Measurements from ENCODE around the gene ADK. TPM values are rescaled to one million over a fixed set of nuclear protein-coding genes. Genes with fewer than 3 reads are reported as not detected.

The ADK gene
- total RNA-seq, 1 donor from 2014 or later = 62.0 TPM

DNA sequence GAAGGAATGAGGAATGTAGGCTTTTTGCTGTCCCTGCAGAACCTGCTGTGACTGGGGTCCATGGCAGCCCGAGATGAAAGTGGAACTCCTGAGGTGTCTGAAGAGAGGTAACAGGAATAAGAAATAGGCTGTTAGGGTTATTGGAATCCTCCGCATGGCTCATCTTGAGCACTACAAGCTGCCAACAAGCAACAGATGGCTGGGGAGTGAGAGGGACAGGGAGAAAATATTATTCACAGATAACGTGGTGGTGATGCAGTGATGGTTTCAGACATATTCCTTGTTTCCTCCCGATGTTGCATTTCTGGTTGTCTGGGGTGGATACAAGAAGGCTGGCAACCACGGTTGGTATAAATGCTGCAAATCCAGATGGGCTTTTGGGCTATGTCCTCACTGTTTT is 46.5 kb upstream of the ADK start:
- H3K4me1 ChIP-seq (ENCODE audit: insufficient read depth, low read length) = no peaks in the 10 kb centered on the region
- no peak overlapping the region for H3K4me2 ChIP-seq (ENCODE audit: low read length)
- H3K27me3 ChIP-seq (ENCODE audit: insufficient read depth, low read length) = no peaks in the 10 kb centered on the region
- peaks cover 2% of the 10 kb centered on the region for H3K27me3 Mint-ChIP-seq (ENCODE audit: low read depth, unreplicated experiment)
- no peak overlapping the region for H2AFZ ChIP-seq (ENCODE audit: low read depth, low read length)
- H3K36me3 Mint-ChIP-seq (ENCODE audit: low read depth, unreplicated experiment) = peaks cover 34% of the 10 kb centered on the region
- H3K27ac Mint-ChIP-seq (ENCODE audit: unreplicated experiment) = peak overlapping the region; percentile 63
- no peak for DNase-seq (ENCODE audit: low read depth)
- H3K9me3 Mint-ChIP-seq (ENCODE audit: unreplicated experiment) = no peaks in the 10 kb centered on the region
- H3K79me2 ChIP-seq (ENCODE audit: insufficient read depth, low read length) = peaks cover 59% of the 10 kb centered on the region
- H4K20me1 ChIP-seq (ENCODE audit: insufficient read depth, low read length) = peaks cover 80% of the 10 kb centered on the region
- H3K36me3 ChIP-seq (ENCODE audit: insufficient read depth, low read length) = peaks cover 75% of the 10 kb centered on the region
- no peak for FAIRE-seq
- H3K9me3 ChIP-seq (ENCODE audit: insufficient read depth, low read depth, low read length) = no peaks in the 10 kb centered on the region
- no peak for TF ChIP-seq EZH2 (IDR thresholded peaks at IDR 0.05; ENCODE audit: insufficient read depth, low read length)
- TF ChIP-seq, protein P1, sequence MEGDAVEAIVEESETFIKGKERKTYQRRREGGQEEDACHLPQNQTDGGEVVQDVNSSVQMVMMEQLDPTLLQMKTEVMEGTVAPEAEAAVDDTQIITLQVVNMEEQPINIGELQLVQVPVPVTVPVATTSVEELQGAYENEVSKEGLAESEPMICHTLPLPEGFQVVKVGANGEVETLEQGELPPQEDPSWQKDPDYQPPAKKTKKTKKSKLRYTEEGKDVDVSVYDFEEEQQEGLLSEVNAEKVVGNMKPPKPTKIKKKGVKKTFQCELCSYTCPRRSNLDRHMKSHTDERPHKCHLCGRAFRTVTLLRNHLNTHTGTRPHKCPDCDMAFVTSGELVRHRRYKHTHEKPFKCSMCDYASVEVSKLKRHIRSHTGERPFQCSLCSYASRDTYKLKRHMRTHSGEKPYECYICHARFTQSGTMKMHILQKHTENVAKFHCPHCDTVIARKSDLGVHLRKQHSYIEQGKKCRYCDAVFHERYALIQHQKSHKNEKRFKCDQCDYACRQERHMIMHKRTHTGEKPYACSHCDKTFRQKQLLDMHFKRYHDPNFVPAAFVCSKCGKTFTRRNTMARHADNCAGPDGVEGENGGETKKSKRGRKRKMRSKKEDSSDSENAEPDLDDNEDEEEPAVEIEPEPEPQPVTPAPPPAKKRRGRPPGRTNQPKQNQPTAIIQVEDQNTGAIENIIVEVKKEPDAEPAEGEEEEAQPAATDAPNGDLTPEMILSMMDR (IDR thresholded peaks at IDR 0.05; ENCODE audit: insufficient read depth, low read depth, low read length) = no peak
- H3K27ac ChIP-seq (ENCODE audit: low read depth, low read length) = no peak overlapping the region
- no peak overlapping the region for H3K4me3 ChIP-seq (ENCODE audit: insufficient read depth, low read depth, low read length)
- H3K4me1 Mint-ChIP-seq (ENCODE audit: low read depth, unreplicated experiment) = peaks cover 13% of the 10 kb centered on the region
- no peak overlapping the region for H3K9ac ChIP-seq (ENCODE audit: low read length)
- H3K4me3 Mint-ChIP-seq (ENCODE audit: unreplicated experiment) = no peak overlapping the region

DNA sequence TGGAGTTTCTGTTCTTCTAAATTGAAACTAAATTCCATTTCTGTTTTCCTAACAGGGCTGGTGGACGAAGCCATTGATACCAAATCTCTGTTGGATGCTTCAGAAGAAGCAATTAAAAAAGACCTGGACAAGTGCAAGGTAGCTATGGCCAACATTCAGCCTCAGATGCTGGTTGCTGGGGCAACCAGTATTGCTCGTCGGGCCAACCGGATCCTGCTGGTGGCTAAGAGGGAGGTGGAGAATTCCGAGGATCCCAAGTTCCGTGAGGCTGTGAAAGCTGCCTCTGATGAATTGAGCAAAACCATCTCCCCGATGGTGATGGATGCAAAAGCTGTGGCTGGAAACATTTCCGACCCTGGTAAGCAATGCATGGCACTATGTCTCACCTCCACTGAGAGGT is 46.0 kb upstream of the ADK start:
- H3K36me3 ChIP-seq (ENCODE audit: insufficient read depth, low read length) = peaks cover 75% of the 10 kb centered on the region
- H3K9me3 ChIP-seq (ENCODE audit: insufficient read depth, low read depth, low read length) = no peaks in the 10 kb centered on the region
- Mint-ChIP-seq H3K36me3 (ENCODE audit: low read depth, unreplicated experiment) (peaks cover 34% of the 10 kb centered on the region), H3K4me1 (ENCODE audit: low read depth, unreplicated experiment) (peaks cover 9% of the 10 kb centered on the region), H3K27me3 (ENCODE audit: low read depth, unreplicated experiment) (peaks cover 2% of the 10 kb centered on the region), H3K27ac (ENCODE audit: unreplicated experiment) (no peak overlapping the region), H3K4me3 (ENCODE audit: unreplicated experiment) (peak overlapping the region; percentile 42), H3K9me3 (ENCODE audit: unreplicated experiment) (no peaks in the 10 kb centered on the region)
- H3K27me3 ChIP-seq (ENCODE audit: insufficient read depth, low read length) = no peaks in the 10 kb centered on the region
- H3K4me3 ChIP-seq (ENCODE audit: insufficient read depth, low read depth, low read length) = no peak overlapping the region
- no peak for TF ChIP-seq EZH2 (IDR thresholded peaks at IDR 0.05; ENCODE audit: insufficient read depth, low read length)
- TF ChIP-seq, protein P1 (IDR thresholded peaks at IDR 0.05; ENCODE audit: insufficient read depth, low read depth, low read length) = no peak
- H4K20me1 ChIP-seq (ENCODE audit: insufficient read depth, low read length) = peaks cover 80% of the 10 kb centered on the region
- no peak overlapping the region for H2AFZ ChIP-seq (ENCODE audit: low read depth, low read length)
- DNase-seq (ENCODE audit: low read depth) (no peak), FAIRE-seq (no peak)
- H3K4me2 ChIP-seq (ENCODE audit: low read length) = no peak overlapping the region
- no peak overlapping the region for H3K27ac ChIP-seq (ENCODE audit: low read depth, low read length)
- H3K9ac ChIP-seq (ENCODE audit: low read length) = no peak overlapping the region
- peaks cover 60% of the 10 kb centered on the region for H3K79me2 ChIP-seq (ENCODE audit: insufficient read depth, low read length)
- H3K4me1 ChIP-seq (ENCODE audit: insufficient read depth, low read length) = no peaks in the 10 kb centered on the region

DNA sequence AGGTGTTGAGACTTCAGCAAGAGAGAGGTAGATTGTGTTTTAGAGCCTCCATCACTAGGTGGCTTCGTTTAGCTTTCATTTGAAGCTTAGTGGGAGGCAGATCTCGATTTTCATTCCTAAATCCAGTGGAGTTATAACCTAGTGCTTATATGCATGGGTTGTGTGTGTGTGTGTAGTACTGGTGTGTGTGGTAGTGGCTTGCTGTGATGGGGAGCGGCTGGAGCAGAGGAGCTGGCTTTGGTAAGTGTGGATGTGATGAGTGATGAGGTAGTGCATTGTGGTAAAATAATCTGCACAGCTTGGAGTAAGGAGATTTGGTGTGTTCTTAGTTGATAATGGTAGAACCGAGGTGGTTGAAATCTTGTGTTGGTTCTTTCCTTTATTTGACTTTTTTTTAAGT is 43.6 kb upstream of the ADK start:
- Mint-ChIP-seq H3K4me1 (ENCODE audit: low read depth, unreplicated experiment) (peaks cover 9% of the 10 kb centered on the region), H3K4me3 (ENCODE audit: unreplicated experiment) (no peak overlapping the region), H3K36me3 (ENCODE audit: low read depth, unreplicated experiment) (peaks cover 50% of the 10 kb centered on the region), H3K27me3 (ENCODE audit: low read depth, unreplicated experiment) (peaks cover 2% of the 10 kb centered on the region), H3K9me3 (ENCODE audit: unreplicated experiment) (no peaks in the 10 kb centered on the region), H3K27ac (ENCODE audit: unreplicated experiment) (peak overlapping the region; percentile 77)
- DNase-seq (ENCODE audit: low read depth) (no peak), FAIRE-seq (no peak)
- H2AFZ ChIP-seq (ENCODE audit: low read depth, low read length) = no peak overlapping the region
- H3K36me3 ChIP-seq (ENCODE audit: insufficient read depth, low read length) = peaks cover 85% of the 10 kb centered on the region
- H3K27ac ChIP-seq (ENCODE audit: low read depth, low read length) = no peak overlapping the region
- H3K4me3 ChIP-seq (ENCODE audit: insufficient read depth, low read depth, low read length) = no peak overlapping the region
- peaks cover 78% of the 10 kb centered on the region for H3K79me2 ChIP-seq (ENCODE audit: insufficient read depth, low read length)
- no peak for TF ChIP-seq EZH2 (IDR thresholded peaks at IDR 0.05; ENCODE audit: insufficient read depth, low read length)
- TF ChIP-seq, protein P1 (IDR thresholded peaks at IDR 0.05; ENCODE audit: insufficient read depth, low read depth, low read length) = no peak
- no peaks in the 10 kb centered on the region for H3K4me1 ChIP-seq (ENCODE audit: insufficient read depth, low read length)
- H3K9me3 ChIP-seq (ENCODE audit: insufficient read depth, low read depth, low read length) = no peaks in the 10 kb centered on the region
- no peak overlapping the region for H3K9ac ChIP-seq (ENCODE audit: low read length)
- H4K20me1 ChIP-seq (ENCODE audit: insufficient read depth, low read length) = peaks cover 92% of the 10 kb centered on the region
- no peak overlapping the region for H3K4me2 ChIP-seq (ENCODE audit: low read length)
- no peaks in the 10 kb centered on the region for H3K27me3 ChIP-seq (ENCODE audit: insufficient read depth, low read length)
